DOHH2 (cell line): ENCODE data around the gene HOXC5.

ENCODE experiments used
- H3F3A ChIP-seq: fragments of 200-600 bp; sonication (generic), shearing (Covaris generic); 2 replicates; pipeline ENCODE4 v1.6.0; 2016; ENCODE audit warnings: antibody characterized with exemption, mild to moderate bottlenecking; ENCODE audit not compliant: control insufficient read depth, insufficient read depth
- H3K27ac ChIP-seq: fragments of 200-600 bp; sonication (generic); 2 replicates; pipeline ENCODE4 v1.5.1; 2014; ENCODE audit warnings: low read depth, mild to moderate bottlenecking, low read length, moderate library complexity
- H3K27me3 ChIP-seq: fragments of 200-600 bp; sonication (generic); 2 replicates; pipeline ENCODE4 v1.6.1; 2014; ENCODE audit warnings: mild to moderate bottlenecking, low read length, mixed read lengths; ENCODE audit not compliant: control insufficient read depth
- H3K36me3 ChIP-seq: fragments of 200-600 bp; sonication (generic); 2 replicates; pipeline ENCODE4 v1.6.1; 2014; ENCODE audit warnings: mild to moderate bottlenecking, low read length, moderate library complexity, mixed read lengths; ENCODE audit not compliant: control insufficient read depth
- H3K4me1 ChIP-seq: fragments of 200-600 bp; sonication (generic); 2 replicates; pipeline ENCODE4 v1.6.1; 2014; ENCODE audit warnings: mild to moderate bottlenecking, low read length, mixed read lengths; ENCODE audit not compliant: control insufficient read depth
- H3K4me2 ChIP-seq: fragments of 200-600 bp; sonication (generic); 2 replicates; pipeline ENCODE4 v1.6.0; 2014; ENCODE audit warnings: mild to moderate bottlenecking, low read length, moderate library complexity
- H3K4me3 ChIP-seq: fragments of 200-600 bp; sonication (generic); 2 replicates; pipeline ENCODE4 v1.5.1; 2014; ENCODE audit warnings: mild to moderate bottlenecking, low read length, mixed read lengths
- H3K79me2 ChIP-seq: fragments of 200-600 bp; sonication (generic); 2 replicates; pipeline ENCODE4 v1.6.1; 2014; ENCODE audit warnings: mild to moderate bottlenecking, low read length, mixed read lengths; ENCODE audit not compliant: control insufficient read depth
- H3K9me2 ChIP-seq: fragments of 200-600 bp; sonication (generic); replicated peaks from 2 replicates; pipeline ENCODE4 v1.6.1; 2014; ENCODE audit warnings: mild to moderate bottlenecking, low read length, mixed read lengths; ENCODE audit not compliant: control insufficient read depth
- H3K9me3 ChIP-seq: fragments of 200-600 bp; sonication (generic); 2 replicates; pipeline ENCODE4 v1.6.1; 2014; ENCODE audit warnings: antibody characterized with exemption, low read length, mixed read lengths; ENCODE audit not compliant: control insufficient read depth, insufficient read depth
- H4K20me1 ChIP-seq: fragments of 200-600 bp; sonication (generic); 2 replicates; pipeline ENCODE4 v1.6.0; 2014; ENCODE audit warnings: low read depth, mild to moderate bottlenecking, antibody characterized with exemption, low read length, moderate library complexity; ENCODE audit not compliant: control insufficient read depth, insufficient read depth
- CTCF ChIP-seq: fragments of 200-600 bp; sonication (generic); IDR thresholded peaks from one replicate; pipeline ENCODE4 v1.5.1; 2014; ENCODE audit warnings: antibody characterized with exemption, mild to moderate bottlenecking, low read depth, low read length; ENCODE audit not compliant: poor library complexity, severe bottlenecking
- EZH2phosphoT487 ChIP-seq: fragments of 200-600 bp; sonication (generic); IDR thresholded peaks from 2 replicates; pipeline ENCODE4 v1.6.1; 2017; ENCODE audit warnings: borderline replicate concordance, mild to moderate bottlenecking, antibody characterized with exemption, low read length, moderate library complexity, mixed read lengths

HOXC5 gene

GRCh38 chr12:54019924-54020590, 12.8 kb upstream of the HOXC5 start:
- Histone ChIP-seq H3K27me3 (peaks cover 36% of the 10 kb centered on the region), H3K79me2 (0 out of 2 replicates have a peak, but pooled peaks cover 4% of the 10 kb centered on the region), H3K4me1 (peaks cover 11% of the 10 kb centered on the region)

GRCh38 chr12:54020591-54021405, 12.1 kb upstream of the HOXC5 start:
- no peak for TF ChIP-seq EZH2phosphoT487
- TF ChIP-seq CTCF, result no peak
- H3K4me3 ChIP-seq, result no peak overlapping the region
- no peaks in the 10 kb centered on the region for H3K36me3 ChIP-seq
- H3F3A ChIP-seq, result 0 out of 2 replicates have a peak, but pooled peaks cover 2% of the 10 kb centered on the region
- peaks cover 14% of the 10 kb centered on the region for H3K4me1 ChIP-seq
- H3K9me2 ChIP-seq, result no peaks in the 10 kb centered on the region
- no peaks in the 10 kb centered on the region for H4K20me1 ChIP-seq
- no peak overlapping the region for H3K4me2 ChIP-seq
- H3K79me2 ChIP-seq, result 0 out of 2 replicates have a peak, but pooled peaks cover 4% of the 10 kb centered on the region
- peaks cover 32% of the 10 kb centered on the region for H3K27me3 ChIP-seq
- no peaks in the 10 kb centered on the region for H3K9me3 ChIP-seq
- no peak overlapping the region for H3K27ac ChIP-seq

More at GRCh38 chr12:54019924-54020590, 12.8 kb upstream of the HOXC5 start:
- Histone ChIP-seq H3K9me2 (no peaks in the 10 kb centered on the region), H3K4me3 (no peak overlapping the region), H3K27ac (no peak overlapping the region), H3K9me3 (no peaks in the 10 kb centered on the region), H3K4me2 (no peak overlapping the region), H4K20me1 (no peaks in the 10 kb centered on the region), H3K36me3 (no peaks in the 10 kb centered on the region), H3F3A (0 out of 2 replicates have a peak, but pooled peaks cover 2% of the 10 kb centered on the region)
- TF ChIP-seq CTCF (no peak), EZH2phosphoT487 (no peak)

GRCh38 chr12:54021432-54022013, 11.3 kb upstream of the HOXC5 start:
- Histone ChIP-seq H3K4me2 (no peak overlapping the region), H3K79me2 (0 out of 2 replicates have a peak, but pooled peaks cover 4% of the 10 kb centered on the region), H3K9me2 (no peaks in the 10 kb centered on the region), H3K27ac (no peak overlapping the region), H3K4me1 (peaks cover 17% of the 10 kb centered on the region), H4K20me1 (no peaks in the 10 kb centered on the region), H3K27me3 (peaks cover 34% of the 10 kb centered on the region), H3K9me3 (no peaks in the 10 kb centered on the region), H3K4me3 (no peak overlapping the region), H3F3A (0 out of 2 replicates have a peak, but pooled peaks cover 2% of the 10 kb centered on the region), H3K36me3 (no peaks in the 10 kb centered on the region)
- TF ChIP-seq CTCF (no peak), EZH2phosphoT487 (no peak)
